Left renal cortex interstitium (tissue), 4 donors: ENCODE results near the gene FSIP2. TPM values are rescaled to one million over a fixed set of nuclear protein-coding genes. Genes with fewer than 3 reads are reported as not detected.
"Not testable (repeated sequence)": the region's sequence is repeated elsewhere in the genome, so short reads cannot be mapped to it uniquely, and the experiment has no call there.

Experiments
- DNase-seq, 4 donors: peaks; one replicate each; pipeline ENCODE4 v3.0.0-alpha.2; 2013; ENCODE audit warnings: low read depth in 4 of 4, low spot score in 2 of 4, missing footprints in 1 of 4
- polyA plus RNA-seq, 4 donors: library from polyadenylated mRNA; unstranded; fragments of 120-200 nt; gene quantifications; one replicate each; pipeline ENCODE4 v1.2.1, GENCODE V29; 2013; ENCODE audit not compliant: insufficient read length in 4 of 4

FSIP2 gene
- polyA plus RNA-seq, 4 donors = 2.5 to 3.7 (median 2.9) TPM

DNA sequence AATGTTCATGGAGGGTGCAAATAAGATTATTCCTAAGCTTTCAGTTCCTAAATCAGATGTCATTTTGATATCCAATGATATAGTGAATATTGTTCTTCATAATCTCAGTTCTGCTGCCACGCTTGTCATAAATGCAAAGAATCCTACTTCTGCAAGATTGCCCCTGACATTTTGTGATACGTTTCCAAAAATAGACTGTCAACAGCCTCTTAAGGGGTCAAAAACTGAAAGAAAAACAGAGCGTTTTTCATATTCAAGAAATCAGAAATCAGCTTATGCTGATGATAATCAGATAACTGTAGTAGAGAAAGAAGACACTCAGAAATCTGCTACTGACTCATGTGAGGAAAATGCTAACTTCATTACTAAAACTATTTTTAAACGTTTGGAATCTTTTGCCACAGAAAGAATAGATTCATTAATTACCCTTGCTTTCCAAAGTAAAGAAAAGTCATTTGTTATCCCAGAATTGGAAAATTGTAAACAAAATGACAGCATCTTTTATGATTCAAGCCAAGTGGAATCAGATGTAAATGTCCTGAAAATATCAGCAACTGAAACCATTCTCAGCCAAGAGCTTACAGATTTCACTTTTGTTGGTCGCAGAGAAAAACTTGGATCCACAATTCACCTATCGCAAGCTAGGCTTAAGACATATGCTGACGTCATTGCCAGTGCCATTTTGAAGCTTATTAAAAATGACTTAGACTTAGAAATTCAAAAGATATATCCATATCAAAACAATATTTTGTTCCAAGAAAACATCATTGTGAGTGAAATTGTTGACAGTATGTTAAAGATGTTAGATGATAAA, 55.1 kb downstream of the FSIP2 start:
- no peak for DNase-seq

GRCh38 chr2:185796758-185797157, 58.2 kb downstream of the FSIP2 start:
- no peak for DNase-seq

GRCh38 chr2:185802926-185803325, 64.3 kb downstream of the FSIP2 start:
- no peak for DNase-seq

GRCh38 chr2:185806783-185807182, 68.2 kb downstream of the FSIP2 start:
- DNase-seq = no peak

DNA sequence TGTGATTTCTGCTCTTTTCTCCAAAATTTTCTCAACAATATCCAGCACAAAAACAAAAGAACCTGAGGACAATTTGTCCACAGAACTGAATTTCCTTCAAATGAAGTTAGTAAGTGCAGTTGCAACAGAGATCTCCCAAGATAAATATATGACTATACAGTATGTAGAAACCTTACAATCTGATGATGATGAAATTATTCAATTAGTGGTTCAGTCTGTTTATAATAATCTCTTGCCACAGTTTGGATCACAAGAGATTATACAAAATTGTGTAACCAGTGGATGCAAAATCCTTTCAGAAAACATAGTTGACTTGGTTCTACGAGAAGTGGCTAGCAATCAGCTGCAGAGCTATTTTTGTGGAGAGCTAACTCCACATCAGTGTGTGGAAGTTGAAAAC, 68.7 kb downstream of the FSIP2 start:
- no peak for DNase-seq

DNA sequence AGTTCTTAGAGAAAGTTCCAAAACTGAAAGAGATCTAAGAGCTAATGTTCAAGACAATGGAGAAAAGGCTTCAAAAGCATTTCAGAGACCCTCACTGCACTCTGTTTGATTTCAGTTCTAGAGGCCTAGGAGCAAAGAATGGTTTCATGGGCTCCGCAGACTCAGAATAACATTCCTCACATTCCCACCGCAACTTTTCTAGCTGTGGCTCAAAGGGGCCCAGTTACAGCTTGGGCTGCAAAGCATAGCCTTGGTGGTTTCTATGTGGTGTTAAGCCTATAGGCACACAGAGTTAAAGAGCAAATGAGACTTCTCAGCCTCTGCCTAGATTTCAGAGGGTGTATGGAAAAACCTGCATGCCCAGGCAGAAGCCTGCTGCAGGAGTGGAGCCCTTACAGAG, 73.0 kb downstream of the FSIP2 start:
- DNase-seq = no peak

DNA sequence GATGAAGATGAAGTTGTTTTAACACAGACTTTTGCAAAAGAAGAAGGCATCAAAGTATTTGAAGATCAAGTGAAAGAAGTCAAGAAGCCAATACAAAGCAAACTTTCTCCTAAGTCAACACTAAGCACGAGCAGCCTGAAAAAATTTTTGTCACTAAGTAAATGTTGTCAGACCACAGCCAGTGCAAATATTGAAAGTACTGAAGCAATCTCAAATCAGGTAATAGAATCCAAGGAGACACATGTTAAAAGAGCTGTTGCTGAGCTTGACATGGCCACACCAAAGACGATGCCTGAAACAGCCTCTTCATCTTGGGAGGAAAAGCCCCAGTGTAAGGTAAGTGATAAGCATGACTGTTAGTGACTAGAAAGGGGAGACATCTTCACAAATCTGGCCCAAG, 75.1 kb downstream of the FSIP2 start:
- no peak for DNase-seq

DNA sequence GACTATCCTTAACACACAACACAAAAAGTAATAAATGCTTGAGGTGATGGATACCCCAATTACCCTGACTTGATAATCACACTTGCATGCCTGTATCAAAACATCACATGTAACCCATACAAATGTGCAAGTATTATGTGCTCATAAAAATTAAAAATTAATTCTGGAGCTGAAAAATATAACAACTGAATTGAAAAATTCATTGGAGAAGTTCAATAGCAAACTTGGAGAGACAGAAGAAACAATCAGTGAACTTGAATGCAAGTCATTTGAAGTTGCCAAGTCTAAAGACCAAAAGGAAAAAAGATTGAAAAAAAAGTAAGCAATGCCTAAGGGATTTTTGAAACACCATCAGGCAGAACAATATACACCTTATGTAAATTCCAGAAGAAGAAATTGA, 79.4 kb downstream of the FSIP2 start:
- no peak for DNase-seq

DNA sequence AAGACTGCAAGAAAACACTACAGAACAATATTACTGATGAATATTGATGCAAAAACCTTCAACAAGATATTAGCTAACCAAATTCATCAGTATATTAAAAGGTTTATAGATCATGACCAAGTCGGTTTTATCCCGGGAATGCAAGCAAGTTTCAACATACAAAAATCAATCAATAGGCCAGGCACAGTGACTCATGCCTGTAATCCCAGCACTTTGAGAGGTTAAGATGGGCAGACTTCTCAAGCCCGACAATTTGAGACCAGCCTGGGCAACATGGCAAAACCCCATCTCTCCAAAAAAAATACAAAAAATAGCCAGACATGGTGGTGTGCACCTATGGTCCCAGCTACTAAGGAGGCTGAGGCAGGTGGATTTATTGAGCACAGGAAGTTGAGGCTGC, 82.9 kb downstream of the FSIP2 start:
- no peak for DNase-seq

GRCh38 chr2:185823773-185824172, 85.2 kb downstream of the FSIP2 start:
- no peak for DNase-seq

GRCh38 chr2:185825557-185825956, 87.0 kb downstream of the FSIP2 start:
- no peak for DNase-seq

DNA sequence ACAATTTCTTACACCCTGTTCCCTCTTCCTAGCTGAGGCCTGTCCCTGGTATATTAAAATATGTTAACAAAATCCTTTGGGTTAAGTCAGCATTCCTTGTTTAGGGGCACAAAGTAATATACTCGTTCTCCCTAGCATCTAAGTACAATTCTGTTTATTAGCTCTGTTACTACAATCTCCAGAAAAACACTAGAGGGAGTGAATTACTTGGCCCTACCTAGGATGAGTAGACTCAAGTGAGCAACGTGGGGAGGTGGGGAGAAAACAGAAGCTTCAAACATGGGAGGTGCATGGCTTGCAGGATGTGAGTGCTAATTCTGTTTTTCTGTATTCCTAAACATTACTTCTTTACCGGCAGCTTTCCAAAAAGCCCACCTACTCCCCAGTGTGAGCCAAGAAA, 89.7 kb downstream of the FSIP2 start:
- no peak for DNase-seq

GRCh38 chr2:185833864-185834263, 95.3 kb downstream of the FSIP2 start:
- no peak for DNase-seq

- DNase-seq = no peak
Measured at GRCh38 chr2:185835974-185836373, 97.4 kb downstream of the FSIP2 start.

GRCh38 chr2:185854885-185855284, 116.3 kb downstream of the FSIP2 start:
- DNase-seq = no peak

GRCh38 chr2:185857691-185858090, 119.1 kb downstream of the FSIP2 start:
- DNase-seq = no peak

GRCh38 chr2:185859506-185859905, 120.9 kb downstream of the FSIP2 start:
- no peak for DNase-seq

DNA sequence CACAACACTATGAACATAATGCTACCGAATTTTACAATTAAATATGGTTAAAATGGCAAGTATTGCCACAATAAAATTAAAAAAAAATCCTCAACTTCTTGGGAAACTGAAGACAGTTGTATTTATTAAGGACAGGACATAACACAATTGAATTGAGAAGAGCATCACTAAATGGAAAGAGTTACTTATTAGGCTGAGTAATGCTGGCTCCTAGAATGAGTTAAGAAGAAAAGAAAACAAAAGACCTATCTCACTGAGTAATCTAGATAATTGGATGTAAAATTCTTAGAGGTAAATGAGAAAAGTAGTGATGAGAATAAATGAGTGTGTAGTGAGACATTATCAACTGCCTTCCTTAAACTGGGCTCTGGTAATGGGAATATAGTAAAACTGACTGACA, 121.7 kb downstream of the FSIP2 start:
- DNase-seq = no peak

DNA sequence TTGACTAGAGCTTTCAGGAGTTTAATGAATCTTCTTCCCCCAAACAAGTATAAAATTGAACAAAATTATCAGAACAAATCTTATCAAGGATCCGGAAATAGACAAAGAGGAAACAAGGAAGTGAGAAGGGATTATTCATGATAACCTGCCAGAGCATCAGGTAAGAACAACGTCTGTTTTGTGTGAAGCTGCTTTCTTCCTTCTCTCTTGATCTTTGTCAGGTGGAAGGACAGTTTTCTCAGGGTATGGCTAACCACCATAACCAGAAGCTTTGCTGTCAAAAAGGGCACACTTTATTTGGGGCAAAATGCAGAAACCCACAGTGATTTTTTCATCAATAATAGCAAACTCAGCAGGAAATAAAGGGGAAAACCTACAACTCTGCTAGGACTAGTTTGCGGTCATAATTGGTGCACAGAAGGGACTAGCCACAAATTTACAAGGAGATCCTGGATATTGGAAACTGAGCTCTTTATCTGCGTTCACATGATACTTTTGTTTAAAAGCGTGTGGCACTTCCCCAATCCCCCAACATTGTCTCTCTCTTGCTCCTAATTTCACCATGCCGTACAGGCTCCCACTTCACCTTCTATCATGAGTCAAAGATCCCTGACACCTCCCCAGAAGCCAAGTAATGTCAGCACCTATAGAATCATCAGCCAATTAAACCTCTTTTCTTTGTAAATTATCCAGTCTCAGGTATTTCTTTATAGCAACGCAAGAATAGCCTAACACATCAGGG, 124.2 kb downstream of the FSIP2 start:
- no peak for DNase-seq

GRCh38 chr2:185864468-185865260, 126.1 kb downstream of the FSIP2 start:
- DNase-seq = not testable (repeated sequence)
